Myometrial cell (primary cell): ENCODE measurements around the gene EPAS1. TPM values are rescaled to one million over a fixed set of nuclear protein-coding genes. Genes with fewer than 3 reads are reported as not detected.

Source experiments
- total RNA-seq: library from RNA; depleted of rRNA; stranded (reverse); fragments of >200 nt; gene quantifications from 2 replicates; pipeline ENCODE4 v1.2.3, GENCODE V29; 2015

The EPAS1 gene
- 71.1 and 89.7 TPM in 2 replicates for total RNA-seq

GRCh38 chr2:46296840-46297545 lies at the start of gene EPAS1:
Gene EPAS1, plus strand, starts transcription at chr2:46297407. Its CDS starts 505 bp downstream, at chr2:46297912.

Other genes starting within 250 kb of the EPAS1 start
- gene TMEM247, start 182.2 kb downstream of the EPAS1 start, total RNA-seq, result not detected in 2 replicates
- 64.6 and 81.2 TPM in 2 replicates for gene RHOQ, start 245.1 kb downstream of the EPAS1 start, total RNA-seq
- gene ATP6V1E2, start 245.2 kb downstream of the EPAS1 start, total RNA-seq, result 4.8 and 9.2 TPM in 2 replicates